Adipocyte (in vitro differentiated cells): ENCODE measurements around the gene CCDC187.
A peak's percentile ranks its signal among the peaks of the same experiment; 100 is the strongest.

ENCODE experiments used
- DNase-seq: peaks from one replicate; pipeline ENCODE4 v3.0.0-alpha.2; 2015; ENCODE audit warnings: low read depth
- H3K27me3 ChIP-seq: replicated peaks from 2 replicates; pipeline ENCODE4 v1.7.0; 2013; ENCODE audit warnings: mild to moderate bottlenecking, low read length, moderate library complexity; ENCODE audit not compliant: control insufficient read depth, insufficient read depth
- H3K36me3 ChIP-seq: 2 replicates; pipeline ENCODE4 v1.7.0; 2013; ENCODE audit warnings: low read length, mild to moderate bottlenecking, moderate library complexity; ENCODE audit not compliant: control insufficient read depth, insufficient read depth, severe bottlenecking
- H3K4me1 ChIP-seq: 2 replicates; pipeline ENCODE4 v1.7.0; 2013; ENCODE audit warnings: mild to moderate bottlenecking, low read length, moderate library complexity; ENCODE audit not compliant: control insufficient read depth, insufficient read depth
- H3K4me3 ChIP-seq: 2 replicates; pipeline ENCODE4 v1.7.0; 2013; ENCODE audit warnings: mild to moderate bottlenecking, low read length, moderate library complexity
- H3K9ac ChIP-seq: 2 replicates; pipeline ENCODE4 v1.7.0; 2013; ENCODE audit warnings: mild to moderate bottlenecking, low read length, moderate library complexity
- H3K9me3 ChIP-seq: 2 replicates; pipeline ENCODE4 v1.7.0; 2013; ENCODE audit warnings: mild to moderate bottlenecking, low read length, moderate library complexity; ENCODE audit not compliant: control insufficient read depth

CCDC187 gene

DNA sequence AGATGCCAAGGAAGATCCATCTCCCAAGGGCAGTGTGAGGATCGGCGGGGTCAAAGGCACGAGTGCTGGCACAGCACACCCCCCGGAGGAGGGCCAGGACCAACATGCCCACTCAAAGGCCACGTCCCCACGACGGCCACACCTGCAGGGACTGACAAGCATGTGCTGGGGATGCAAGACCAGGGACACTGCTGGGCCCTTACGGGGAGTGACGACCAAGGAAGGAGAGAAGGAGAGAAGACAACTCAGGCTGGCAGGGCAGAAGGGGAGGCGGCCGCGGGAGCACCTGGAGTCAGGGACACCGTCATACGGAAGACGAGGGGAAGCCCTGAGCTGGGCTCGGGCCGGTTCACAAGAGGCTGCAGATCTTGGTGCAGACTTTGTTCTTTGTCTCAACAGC, 68.7 kb downstream of the CCDC187 start:
- Histone ChIP-seq H3K36me3 (peaks cover 6% of the 10 kb centered on the region), H3K9ac (no peak overlapping the region), H3K27me3 (no peaks in the 10 kb centered on the region), H3K9me3 (no peaks in the 10 kb centered on the region), H3K4me3 (no peak overlapping the region), H3K4me1 (no peaks in the 10 kb centered on the region)
- DNase-seq = no peak

DNA sequence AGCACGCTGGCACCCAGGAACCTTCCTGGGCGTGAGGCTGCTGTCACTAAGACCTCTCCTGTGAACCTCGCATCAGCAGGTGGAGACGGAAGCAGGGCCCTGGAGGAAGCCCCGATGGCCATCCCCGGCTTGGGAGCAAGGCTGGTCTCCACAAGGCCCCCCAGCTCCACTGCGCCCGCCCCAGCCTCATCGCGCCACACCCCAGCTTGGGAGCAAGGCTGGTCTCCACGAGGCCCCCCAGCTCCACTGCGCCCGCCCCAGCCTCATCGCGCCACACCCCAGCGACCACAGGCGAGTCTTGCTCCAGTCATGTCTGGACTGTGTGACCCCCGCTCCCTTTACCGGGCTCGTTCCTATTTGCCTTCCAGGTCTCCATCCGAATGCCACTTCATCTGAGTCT, 69.3 kb downstream of the CCDC187 start:
- no peak for DNase-seq
- Histone ChIP-seq H3K9me3 (no peaks in the 10 kb centered on the region), H3K36me3 (peaks cover 6% of the 10 kb centered on the region)

DNA sequence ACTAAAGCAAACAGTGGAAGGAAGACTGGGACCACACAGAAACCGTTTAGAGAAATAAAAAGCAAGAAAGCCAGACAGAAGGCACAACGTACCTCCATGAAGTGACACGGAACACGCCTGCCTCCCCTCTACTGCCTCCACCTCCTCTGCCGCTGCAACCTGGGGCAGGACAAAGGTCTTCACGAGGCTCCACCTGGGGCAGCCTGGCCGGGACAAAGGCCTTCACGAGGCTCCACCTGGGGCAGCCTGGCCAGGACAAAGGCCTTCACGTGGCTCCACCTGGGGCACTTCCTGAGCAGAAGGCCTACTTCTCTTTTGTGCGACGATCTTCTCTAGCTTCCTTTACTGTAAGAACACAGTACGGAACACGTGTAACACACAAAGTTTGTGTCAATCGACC, 70.0 kb downstream of the CCDC187 start:
- Histone ChIP-seq H3K9me3 (no peaks in the 10 kb centered on the region), H3K36me3 (peaks cover 6% of the 10 kb centered on the region), H3K27me3 (no peaks in the 10 kb centered on the region), H3K4me1 (no peaks in the 10 kb centered on the region), H3K9ac (no peak overlapping the region), H3K4me3 (no peak overlapping the region)
- no peak for DNase-seq

More for the DNA sequence above, 69.3 kb downstream of the CCDC187 start:
- H3K4me1 ChIP-seq = no peaks in the 10 kb centered on the region
- H3K9ac ChIP-seq = no peak overlapping the region
- no peak overlapping the region for H3K4me3 ChIP-seq
- no peaks in the 10 kb centered on the region for H3K27me3 ChIP-seq

DNA sequence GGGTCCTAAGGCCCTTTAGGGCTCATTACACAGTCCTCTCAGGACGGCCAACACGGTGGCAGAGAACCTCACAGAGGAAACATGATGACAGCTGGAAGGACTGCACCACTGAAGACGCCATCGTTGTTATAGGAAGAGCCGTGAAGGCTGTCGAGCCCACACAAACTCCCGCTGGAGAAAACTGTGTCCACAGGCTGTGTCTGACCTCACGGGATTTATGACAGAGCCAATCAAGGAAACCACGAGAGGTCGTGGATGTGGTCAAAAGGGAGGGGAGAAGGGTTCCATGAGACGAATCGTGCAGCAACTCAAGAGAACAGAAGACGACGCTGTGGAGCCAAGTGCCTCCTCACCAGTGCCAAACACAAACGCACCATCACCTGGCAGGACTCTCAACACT, 70.5 kb downstream of the CCDC187 start:
- Histone ChIP-seq H3K4me3 (no peak overlapping the region), H3K36me3 (peaks cover 6% of the 10 kb centered on the region), H3K9ac (no peak overlapping the region), H3K27me3 (no peaks in the 10 kb centered on the region), H3K9me3 (no peaks in the 10 kb centered on the region), H3K4me1 (no peaks in the 10 kb centered on the region)
- DNase-seq = no peak

DNA sequence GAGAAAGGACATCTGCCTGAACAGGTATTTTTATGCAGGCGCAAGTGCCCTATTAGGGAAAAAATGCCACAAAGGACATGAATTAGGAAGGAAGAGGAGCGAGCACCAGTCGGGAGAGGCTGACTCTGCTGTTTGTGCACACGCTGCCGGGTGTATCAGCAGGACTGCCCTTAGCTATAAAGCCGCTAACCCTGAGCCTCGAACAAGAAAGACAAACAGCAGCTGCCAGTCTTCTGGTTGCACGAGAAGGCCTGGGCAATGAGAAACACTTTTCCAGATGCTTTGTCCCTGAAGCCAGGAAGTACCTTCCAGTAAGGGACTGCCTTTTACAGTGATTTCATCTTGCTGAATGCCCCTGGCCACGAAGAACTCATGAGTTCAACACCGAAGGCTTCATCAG, 70.9 kb downstream of the CCDC187 start:
- no peak overlapping the region for H3K9ac ChIP-seq
- DNase-seq = no peak
- H3K9me3 ChIP-seq = no peaks in the 10 kb centered on the region
- no peak overlapping the region for H3K4me3 ChIP-seq
- no peaks in the 10 kb centered on the region for H3K27me3 ChIP-seq
- peaks cover 6% of the 10 kb centered on the region for H3K36me3 ChIP-seq
- H3K4me1 ChIP-seq = no peaks in the 10 kb centered on the region

DNA sequence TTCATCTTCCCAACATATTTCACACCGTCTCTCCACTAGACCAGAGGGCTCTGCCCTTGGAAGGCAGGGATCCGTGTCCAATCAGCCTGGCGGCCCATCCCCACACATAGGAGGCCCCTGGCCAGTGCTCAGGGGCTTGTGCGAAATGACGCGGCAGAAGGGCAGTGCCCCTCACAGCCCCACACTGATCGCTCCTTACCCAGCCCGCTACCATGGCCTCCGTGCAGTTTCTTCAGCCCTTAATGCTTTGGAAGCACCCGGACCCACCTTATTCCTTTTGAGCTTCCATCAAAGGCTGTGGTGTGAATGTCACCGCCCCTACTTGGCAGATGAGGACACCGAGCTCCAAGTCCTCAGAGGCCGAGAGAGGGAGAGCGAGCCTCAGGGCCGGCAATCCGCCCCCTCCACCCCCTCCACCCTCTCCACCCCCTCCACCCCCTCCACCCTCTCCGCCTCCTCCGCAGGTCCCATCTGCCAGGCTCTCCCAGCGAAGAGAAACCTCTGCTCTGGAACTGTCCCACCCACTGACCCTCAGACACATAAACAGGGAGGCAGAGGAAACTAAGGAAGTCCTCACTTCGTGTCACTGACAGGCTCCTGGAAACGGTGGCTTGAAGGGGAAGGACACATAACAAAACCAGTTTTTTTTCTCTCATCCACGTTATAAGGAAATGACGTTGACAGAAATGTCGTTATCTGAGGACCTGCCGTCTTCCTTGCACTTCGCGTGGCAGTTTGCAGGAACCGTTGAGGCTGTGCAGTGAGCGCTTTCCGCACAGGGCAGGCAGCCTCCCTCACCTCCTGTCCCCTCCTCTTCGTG, 72.2 kb downstream of the CCDC187 start:
- Histone ChIP-seq H3K27me3 (no peaks in the 10 kb centered on the region), H3K4me3 (no peak overlapping the region), H3K9ac (no peak overlapping the region), H3K4me1 (no peaks in the 10 kb centered on the region), H3K9me3 (no peaks in the 10 kb centered on the region), H3K36me3 (peaks cover 6% of the 10 kb centered on the region)
- no peak for DNase-seq

DNA sequence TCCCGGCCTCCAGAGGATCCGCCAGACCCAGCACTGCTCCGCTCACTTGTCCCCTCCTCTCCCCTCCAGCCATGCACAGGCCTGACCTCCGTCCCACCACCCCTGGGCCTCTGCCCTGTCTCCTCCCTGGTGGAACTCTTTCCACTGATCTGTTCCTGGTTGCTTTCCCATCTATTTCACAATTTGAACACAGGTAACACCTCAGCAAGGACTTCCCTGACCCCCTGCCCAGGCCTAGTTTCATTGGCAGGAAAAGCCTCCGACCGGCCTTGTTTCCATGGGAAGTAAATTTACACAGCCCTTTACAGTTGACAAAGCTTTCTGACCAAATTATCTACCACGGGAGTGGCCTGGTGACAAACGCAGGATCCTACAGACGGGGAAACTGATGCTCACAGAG, 73.1 kb downstream of the CCDC187 start:
- Histone ChIP-seq H3K9me3 (no peaks in the 10 kb centered on the region), H3K4me3 (no peak overlapping the region), H3K4me1 (no peaks in the 10 kb centered on the region), H3K9ac (no peak overlapping the region), H3K36me3 (peaks cover 4% of the 10 kb centered on the region), H3K27me3 (no peaks in the 10 kb centered on the region)
- DNase-seq = no peak

DNA sequence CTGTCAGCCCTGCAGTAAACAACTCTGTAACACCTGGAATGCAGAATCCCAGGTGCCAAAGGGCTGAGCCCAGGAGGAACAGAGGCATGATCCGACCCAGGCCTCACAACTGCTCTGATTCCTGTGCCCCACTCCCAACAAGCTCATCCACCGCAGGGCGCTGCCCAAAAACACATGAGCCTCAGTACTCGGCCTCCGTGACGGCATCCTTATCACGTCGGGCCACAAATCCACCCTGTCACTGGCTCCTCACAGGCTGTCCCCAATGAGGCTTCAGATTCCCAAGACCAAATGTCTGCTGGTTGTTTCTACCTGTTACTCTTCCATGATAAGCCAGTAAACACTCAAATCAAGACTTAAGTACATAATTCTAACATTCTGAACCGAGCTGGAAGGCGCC, 73.5 kb downstream of the CCDC187 start:
- Histone ChIP-seq H3K36me3 (no peaks in the 10 kb centered on the region), H3K9ac (no peak overlapping the region), H3K4me1 (no peaks in the 10 kb centered on the region), H3K4me3 (no peak overlapping the region), H3K9me3 (no peaks in the 10 kb centered on the region), H3K27me3 (no peaks in the 10 kb centered on the region)
- no peak for DNase-seq

DNA sequence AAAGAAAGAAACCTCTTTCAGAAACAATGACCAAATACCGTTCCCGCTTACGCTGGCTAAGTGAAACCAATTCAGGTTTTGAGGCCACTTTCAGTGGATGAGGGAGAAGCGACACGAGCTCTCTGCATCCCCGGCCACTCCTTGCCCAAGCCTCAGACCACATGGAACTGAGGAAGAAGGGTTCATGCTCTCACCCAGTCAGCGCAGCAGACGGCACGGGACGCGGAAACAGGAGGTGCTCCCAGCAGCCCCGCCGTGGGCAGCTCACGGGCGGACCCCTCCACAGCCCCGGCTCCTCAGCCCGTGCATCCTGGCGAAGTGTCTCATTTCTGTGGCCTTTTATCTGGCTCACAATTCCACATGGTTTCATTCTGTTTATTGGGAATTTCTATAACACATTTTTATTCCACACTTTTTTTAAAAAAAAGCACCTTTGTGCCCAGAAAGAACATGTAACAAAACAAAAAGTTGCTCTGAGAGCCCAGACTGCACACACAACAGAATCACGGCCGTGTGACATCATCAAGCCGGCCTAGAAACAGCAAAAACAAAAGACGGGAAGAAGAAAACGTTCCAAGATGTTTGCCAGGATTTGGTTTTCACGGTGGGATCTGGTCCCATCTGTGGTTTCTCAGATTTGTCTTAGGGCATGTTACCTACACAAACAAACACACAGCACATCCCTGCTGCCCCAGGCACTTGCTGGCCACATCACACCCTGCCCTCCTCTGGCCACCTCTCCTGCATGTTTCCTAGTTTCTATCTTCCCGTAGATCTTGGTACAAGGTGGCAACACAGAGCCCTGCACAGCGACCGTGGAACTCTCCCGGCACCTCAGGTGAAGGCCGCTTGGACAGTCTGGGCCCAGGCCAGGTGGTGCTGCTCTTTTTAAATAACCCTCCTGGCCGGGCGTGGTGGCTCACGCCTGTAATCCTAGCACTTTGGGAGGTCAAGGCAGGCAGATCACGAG, 74.5 kb downstream of the CCDC187 start:
- Histone ChIP-seq H3K9me3 (no peaks in the 10 kb centered on the region), H3K9ac (no peak overlapping the region), H3K36me3 (no peaks in the 10 kb centered on the region), H3K4me3 (no peak overlapping the region), H3K27me3 (no peaks in the 10 kb centered on the region), H3K4me1 (no peaks in the 10 kb centered on the region)
- DNase-seq = no peak

DNA sequence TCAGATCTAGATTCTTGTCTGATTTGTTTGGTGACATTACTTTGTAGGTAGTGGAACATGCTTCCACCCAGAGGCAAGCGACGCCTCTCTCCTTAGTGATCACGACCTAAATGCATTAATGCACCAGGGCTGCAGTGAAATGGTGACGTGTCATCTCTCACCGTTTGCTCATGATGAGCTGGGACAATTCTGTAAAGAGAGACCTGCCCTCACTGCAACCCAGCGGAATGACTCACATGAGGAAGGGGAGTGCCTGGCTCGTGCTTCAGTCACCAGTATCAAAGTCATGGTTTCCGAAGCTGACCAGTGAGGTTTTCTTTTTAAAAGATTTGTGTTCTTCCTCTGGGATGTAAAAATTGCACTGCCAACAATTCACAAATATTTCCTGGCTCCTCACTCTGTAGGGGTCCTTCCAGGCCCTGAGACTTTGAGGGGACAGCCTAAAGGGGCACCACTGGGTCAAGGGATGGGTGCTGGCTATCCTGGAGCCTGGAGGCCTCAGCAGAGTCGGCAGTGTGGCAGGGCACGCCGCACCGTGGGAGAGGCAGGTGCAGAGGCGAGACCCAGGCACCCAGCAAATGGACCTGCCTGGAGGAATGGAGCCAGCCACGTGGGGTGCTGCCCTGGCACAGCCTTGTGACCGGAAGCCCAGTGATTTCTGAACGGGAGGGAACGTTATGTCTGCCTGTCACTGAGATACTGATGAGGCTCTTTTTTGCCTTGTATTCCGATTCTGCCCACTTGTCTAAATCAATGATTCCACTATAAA, 75.6 kb downstream of the CCDC187 start:
- DNase-seq = peak; percentile 14
- H3K4me1 ChIP-seq = no peaks in the 10 kb centered on the region

More for the DNA sequence above, 75.6 kb downstream of the CCDC187 start:
- Histone ChIP-seq H3K4me3 (no peak overlapping the region), H3K9me3 (no peaks in the 10 kb centered on the region), H3K9ac (no peak overlapping the region), H3K27me3 (no peaks in the 10 kb centered on the region), H3K36me3 (peaks cover 5% of the 10 kb centered on the region)
